Dedifferentiated amniotic fluid mesenchymal stem cell (primary cell): ENCODE measurements around the gene NUP214.
"Not testable (repeated sequence)": the region's sequence is repeated elsewhere in the genome, so short reads cannot be mapped to it uniquely, and the experiment has no call there.

Source experiments
- DNase-seq: peaks from one replicate; pipeline ENCODE4 v3.0.0-alpha.2; 2016; ENCODE audit errors: extremely low spot score

NUP214 gene

DNA sequence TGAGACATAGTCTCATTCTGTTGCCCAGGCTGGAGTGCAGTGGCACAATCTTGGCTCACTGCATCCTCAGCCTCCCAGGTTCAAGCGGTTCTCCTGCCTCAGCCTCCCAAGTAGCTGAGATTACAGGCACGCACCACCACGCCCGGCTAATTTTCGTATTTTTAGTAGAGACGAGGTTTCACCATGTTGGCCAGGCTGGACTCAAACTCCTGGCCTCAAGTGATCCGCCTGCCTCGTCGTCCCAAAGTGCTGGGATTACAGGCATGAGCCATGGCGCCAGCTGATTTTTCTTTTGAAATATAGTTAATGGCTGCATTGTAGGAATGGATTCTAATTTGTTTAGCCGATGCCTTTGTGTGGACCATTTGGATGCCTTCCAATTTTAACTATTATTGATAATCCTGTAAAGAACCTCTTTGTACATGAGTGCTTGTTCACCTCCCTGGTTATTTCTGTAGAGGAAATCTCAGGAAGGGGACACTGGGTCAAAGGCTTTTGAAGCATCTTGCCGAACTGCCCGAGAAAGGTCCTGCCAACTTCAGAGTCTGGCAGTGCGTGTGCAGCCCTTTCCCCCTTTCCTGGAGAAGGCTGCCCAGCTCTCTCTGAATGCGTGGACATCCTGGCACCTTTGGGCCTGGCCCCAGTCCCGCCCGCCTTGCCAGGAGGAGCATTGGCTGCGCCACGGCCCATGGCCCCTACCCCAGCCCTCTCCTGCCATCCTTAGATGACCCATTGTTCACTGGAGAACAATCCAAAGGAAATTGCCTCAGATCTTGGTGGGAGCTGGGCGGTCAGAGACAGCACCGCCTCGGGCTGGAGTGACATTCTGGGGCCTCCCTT lies 8.9 kb upstream of the NUP214 start:
- DNase-seq, result no peak

DNA sequence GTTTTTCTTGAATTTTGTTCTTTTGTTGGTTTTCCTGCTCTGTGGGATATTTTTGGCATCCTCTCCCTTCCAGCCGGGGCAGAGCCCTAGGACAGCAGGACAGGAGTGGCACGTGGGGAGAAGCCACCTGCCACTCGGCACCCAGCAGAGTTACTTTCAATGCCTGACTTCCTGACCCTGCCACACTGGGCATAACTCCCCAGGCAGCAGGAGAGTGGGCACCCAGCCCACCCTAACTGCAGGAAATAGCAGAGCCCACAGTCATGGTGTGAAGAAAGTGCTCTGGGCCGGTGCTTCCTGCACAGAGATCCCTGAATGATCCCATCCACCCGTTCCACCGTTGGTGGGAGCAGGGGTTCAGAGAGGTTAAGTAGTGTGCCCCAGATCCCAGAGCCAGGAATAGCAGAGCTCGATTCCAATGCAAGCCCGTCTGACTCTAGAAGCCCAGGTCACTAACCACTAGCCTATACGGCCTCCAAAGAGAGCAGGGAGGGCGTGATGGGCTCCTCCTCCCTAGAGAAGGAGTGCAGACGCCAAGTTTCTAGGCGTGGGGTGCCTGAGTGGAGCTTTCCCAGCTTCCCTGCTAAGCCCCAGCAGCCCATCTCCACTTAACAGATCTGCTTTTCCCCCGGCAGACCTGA lies 8.1 kb upstream of the NUP214 start:
- no peak for DNase-seq

DNA sequence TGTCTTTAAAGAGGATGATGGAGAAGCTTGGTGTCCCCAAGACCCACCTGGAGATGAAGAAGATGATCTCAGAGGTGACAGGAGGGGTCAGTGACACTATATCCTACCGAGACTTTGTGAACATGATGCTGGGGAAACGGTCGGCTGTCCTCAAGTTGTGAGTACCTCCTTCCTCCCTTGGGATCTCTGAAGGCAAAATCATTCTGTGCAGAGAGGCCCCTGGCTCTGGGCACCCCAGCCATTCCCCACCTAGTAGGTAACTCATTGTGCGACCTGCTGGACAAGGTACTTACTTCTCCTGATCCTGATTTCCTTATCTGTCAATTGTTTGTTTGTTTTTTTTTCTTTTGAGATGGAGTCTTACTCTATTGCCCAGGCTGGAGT lies 7.6 kb upstream of the NUP214 start:
- no peak for DNase-seq

DNA sequence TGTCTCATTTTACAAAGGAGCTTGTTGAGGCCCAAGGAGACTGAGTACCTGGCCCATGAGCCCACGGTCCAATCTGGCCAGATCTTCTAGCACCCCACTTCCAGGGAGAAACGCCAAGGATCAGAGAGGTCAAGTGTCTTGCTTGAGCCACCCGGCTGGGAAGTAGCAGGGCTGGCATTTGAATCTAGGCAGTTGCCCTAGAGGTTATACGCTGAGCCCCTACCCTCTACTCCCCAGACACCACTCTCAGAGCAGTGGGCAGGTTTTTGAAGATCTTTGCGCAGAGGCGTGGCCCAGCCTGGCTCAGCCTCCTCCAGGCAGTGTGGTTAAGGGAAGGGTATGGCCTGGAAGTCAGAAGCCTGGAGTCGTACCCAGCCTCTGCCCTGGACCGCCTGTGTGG lies 5.8 kb upstream of the NUP214 start:
- no peak for DNase-seq

DNA sequence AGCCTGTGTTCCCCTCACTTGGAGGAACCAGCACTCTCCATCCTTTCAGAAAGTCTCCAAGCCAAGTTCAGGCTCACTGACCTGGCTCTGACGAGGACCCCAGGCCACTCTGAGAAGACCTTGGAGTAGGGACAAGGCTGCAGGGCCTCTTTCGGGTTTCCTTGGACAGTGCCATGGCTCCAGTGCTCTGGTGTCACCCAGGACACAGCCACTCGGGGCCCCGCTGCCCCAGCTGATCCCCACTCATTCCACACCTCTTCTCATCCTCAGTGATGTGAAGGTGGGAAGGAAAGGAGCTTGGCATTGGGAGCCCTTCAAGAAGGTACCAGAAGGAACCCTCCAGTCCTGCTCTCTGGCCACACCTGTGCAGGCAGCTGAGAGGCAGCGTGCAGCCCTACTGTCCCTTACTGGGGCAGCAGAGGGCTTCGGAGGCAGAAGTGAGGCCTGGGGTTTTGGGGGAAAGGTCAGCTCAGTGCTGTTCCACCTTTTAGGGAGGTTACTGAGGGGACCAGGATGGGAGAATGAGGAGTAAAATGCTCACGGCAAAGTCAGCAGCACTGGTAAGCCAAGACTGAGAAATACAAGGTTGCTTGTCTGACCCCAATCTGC lies 4.7 kb upstream of the NUP214 start:
- no peak for DNase-seq

DNA sequence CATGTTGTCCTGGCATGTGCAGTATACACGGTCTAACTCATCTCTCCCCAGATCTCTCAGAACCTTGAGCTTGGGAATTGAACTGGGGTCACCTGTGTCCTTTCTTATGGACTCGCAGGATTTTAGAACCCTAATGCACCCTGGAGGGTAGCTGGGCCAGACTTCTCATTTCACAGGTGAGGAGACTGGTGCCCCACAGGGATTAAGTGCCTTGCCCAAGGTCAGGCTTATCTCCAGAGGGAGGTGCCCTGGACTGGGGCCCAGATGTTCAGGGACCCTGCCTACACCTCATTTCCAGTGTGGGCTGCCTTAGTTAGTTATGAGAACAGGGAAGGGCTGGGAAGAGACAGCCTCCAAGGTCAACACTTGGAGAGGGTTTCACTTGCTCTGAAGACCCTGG lies 4.0 kb upstream of the NUP214 start:
- DNase-seq, result no peak

DNA sequence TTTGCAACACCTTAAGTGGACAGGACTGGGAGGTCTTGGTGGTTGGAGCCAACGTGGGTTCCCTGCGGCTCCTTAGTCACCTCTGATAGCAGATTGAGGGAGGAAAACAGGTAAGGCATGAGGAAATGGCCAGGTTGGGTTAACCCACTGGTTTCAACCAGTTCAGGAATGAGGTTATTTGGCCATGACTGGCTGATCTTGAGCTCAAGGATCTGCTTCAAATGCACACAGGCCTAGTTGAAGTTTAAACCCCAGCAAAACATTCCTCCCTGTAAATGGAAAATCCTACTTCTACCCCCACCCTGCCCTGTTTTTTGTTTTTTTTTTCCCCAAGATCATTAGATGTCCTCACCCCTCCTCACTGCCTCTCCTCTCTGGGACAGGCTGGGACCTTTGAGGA lies 3.2 kb upstream of the NUP214 start:
- no peak for DNase-seq

DNA sequence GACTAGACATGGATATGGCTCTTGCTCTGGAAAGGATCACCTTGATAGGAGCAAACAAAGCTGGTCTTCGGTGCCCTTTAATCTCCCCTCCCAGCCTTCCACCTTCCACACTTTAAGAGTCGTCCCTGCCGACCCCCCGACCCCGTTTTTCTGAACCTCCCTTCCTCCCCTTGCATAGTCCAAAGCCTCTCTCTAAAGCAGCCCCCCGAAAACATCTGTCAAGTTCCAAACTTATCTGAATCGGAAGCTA lies 423 bp upstream of the NUP214 start:
- no peak for DNase-seq

DNA sequence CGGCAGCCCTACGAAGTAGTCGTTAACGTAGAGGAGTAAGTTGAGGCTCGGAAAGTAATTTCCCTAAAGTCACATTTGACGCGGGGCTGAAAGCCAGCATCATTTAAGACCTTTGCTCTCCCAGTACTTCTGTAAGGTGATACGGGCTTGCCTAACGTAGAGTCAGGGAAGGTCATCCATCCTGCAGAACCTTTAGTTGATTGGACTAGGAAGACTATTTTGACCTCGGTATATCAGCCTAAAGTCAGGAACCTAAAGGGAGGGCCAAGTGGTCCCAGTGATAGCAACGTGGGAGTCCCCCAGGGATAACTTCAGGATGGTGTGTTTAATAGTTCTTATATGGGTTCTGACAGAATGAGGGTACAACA lies 657 bp downstream of the NUP214 start:
- no peak for DNase-seq

DNA sequence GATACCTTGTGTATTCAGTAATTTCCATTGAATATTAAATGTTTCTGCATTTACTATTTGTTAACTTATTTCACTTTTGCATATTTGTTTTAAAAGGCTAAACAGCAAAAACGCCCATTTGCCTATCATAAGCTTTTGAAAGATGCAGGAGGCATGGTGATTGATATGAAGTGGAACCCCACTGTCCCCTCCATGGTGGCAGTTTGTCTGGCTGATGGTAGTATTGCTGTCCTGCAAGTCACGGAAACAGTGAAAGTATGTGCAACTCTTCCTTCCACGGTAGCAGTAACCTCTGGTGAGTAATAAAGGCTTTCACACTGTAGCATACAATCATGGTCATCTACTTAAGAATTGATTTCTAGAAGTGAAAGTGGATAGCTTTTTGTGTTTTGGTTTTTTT lies 3.8 kb downstream of the NUP214 start:
- DNase-seq, result no peak

DNA sequence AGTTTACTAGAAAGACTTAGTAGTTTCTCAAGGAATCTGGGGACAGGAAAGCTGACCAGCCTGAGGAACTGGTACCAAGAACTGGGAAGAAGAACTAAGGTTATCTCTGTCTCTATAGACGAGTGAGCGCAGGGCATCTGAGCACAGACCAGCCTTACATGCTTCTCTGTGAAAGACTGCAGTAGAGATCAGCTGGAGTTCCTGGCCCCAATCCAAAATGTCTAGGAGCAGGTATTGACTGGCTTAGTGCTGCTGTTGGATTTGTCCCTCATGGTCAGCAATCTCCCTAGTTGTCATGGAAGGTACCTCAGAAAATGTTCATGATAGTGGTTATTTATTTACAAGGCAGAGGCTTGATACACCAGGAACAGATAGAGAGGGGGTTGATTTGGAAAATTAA lies 13.3 kb downstream of the NUP214 start:
- no peak for DNase-seq

DNA sequence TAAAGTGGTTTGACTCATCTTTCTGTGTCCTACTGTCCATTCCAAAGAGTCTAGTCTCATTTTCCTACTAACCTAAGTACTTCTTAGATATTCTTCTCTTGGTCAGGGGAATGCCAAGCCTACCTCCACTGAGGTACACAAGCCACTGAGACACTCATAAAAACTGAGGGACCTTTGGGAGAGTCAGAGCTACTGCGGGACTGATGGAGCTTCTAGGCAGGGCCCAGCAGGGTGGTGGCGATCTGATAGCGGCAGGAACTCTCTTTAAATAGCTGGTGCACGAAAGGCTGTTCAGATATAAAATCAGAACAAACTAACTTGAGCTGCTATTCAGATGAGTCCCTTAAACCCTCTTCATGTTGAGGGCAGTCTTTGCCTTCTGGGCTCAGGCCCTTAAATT lies 14.7 kb downstream of the NUP214 start:
- DNase-seq, result no peak

DNA sequence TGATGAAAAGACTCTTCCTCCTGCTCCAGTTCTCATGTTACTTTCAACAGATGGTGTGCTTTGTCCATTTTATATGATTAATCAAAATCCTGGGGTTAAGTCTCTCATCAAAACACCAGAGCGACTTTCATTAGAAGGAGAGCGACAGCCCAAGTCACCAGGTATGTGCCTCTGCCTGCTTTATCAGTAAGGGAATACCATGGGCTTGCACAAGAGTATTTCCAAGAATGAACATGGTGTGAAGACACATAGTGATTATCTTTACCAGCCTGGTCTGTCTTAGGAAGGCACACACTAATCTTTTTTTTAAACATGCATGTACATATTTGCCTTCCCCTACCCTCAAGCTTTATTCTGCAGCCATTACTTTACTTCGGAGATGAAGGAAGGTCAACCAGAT lies 15.2 kb downstream of the NUP214 start:
- no peak for DNase-seq

DNA sequence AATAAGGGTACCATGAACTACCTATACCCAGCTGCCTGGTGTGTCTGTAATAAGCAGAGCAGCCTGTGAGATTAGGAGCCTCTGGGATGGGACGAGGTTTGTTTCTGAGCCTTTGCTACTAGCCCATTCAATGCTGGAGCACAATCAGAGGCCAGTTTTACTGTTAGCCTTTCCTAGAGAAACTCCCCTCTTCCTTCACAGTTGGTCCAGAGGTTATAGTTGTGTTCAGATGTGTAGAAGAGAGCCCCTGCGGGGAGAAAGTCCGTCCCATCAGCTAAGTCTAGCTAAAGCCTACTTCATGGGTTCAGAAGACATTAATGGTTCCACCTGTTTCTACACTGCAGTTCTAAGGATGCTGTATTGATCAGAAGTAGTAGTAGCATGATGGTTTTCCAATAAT lies 16.8 kb downstream of the NUP214 start:
- DNase-seq, result no peak

DNA sequence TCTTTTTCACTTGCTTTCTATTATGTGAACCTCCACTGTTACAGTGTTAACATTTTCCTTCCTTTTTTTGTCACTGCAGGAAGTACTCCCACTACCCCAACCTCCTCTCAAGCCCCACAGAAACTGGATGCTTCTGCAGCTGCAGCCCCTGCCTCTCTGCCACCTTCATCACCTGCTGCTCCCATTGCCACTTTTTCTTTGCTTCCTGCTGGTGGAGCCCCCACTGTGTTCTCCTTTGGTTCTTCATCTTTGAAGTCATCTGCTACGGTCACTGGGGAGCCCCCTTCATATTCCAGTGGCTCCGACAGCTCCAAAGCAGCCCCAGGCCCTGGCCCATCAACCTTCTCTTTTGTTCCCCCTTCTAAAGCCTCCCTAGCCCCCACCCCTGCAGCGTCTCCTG lies 18.8 kb downstream of the NUP214 start:
- no peak for DNase-seq

DNA sequence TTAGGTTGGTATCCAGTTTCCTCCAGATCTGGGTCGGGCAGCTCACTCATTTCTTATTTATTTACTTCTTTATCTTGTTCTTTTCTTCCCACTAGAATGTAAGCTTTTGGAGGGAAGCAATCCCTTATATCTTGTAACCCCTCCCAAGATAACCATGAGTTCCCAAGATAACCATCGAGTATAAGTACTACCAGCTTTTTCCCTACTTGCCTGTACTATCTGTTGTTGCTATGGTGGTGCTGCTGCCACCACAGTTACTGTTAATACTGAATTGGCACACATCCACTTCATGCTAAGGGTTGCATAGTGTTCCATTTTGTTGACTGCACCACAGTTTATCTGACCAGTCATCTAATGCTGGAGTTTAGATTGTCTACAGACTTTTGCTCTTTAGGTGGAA lies 19.9 kb downstream of the NUP214 start:
- no peak for DNase-seq

DNA sequence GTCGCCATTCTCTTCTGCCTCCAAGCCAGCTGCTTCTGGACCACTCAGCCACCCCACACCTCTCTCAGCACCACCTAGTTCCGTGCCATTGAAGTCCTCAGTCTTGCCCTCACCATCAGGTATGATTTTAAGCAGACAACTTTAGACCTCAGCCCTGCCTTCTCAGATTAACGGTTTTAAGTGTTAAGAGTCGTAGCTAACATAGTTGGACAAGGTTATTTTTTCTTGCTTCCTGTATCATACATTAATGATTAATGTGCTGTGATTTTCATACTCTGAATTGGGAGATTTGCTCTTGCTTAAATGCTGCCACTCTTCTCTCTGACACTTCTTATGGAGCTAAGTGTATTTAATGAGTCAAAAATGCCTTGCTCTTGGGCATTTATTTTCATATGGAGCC lies 20.8 kb downstream of the NUP214 start:
- no peak for DNase-seq

DNA sequence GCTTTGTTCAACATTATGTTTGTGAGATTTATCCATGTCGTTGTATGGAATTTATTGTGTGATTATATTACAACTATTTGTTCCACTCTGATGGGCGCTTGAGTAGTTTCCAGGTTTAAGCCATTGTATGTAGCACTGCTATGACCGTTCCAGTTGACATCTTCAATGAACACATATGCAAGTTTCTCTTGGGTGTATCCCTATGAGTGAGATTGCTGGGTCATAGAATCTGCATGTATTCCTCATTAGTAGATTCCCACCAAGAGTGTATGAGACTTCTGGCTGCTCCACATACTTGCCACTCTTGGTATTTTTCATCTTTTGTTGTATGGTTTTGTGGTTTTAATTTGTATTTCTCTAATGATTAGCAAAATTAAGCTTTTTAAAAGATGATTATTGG lies 22.9 kb downstream of the NUP214 start:
- no peak for DNase-seq

DNA sequence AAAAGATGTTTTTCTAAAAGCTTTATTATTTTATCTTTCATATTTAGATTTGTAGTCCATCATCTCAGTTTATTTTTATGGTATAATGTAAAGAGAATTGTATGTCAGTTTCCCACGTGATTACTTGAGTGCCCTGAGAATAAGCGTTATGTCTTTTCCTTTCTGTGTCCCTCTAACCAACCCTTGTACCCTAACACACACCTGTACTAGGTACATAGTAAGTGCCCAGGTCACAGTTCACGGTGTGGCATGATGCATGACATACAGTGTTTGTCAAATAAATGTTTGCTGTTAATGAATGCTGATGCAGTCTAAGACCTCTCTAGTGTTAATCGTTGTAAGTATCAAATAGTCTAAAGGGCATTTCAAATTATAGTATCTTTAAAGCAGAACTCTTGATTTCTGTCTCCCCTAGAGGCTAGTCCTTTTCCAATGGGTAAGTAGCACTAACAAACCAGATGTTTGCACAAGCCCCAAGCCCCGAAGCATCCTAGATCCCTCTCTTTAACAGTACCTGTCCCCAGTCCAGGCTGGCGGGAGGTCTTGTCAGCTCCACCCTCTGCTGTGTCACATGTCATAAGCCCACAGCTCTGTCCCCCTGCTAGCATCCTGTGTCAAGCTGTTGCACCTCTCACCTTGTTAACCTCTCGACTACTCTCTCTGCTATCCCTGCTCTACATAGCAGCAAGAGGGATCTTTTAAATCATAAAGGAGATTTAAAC lies 23.7 kb downstream of the NUP214 start:
- DNase-seq, result no peak

DNA sequence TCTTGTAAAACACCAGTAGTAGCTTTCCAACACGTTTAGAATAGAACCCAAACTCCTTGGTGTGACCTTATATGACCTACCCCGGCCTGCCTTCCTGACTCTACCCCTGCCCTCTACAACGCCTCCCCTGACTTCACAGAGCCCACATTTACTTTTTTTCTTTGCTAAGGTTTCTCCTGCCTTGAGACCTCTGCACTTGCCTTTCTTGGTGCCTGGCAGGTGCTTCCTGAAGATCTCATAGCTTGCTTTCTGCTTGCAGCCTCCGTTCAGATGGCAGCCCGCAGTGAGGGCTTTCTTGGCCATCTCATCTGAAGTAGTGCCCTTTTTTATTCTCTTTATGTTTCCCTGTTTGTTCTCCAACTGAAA lies 24.3 kb downstream of the NUP214 start:
- DNase-seq, result no peak

DNA sequence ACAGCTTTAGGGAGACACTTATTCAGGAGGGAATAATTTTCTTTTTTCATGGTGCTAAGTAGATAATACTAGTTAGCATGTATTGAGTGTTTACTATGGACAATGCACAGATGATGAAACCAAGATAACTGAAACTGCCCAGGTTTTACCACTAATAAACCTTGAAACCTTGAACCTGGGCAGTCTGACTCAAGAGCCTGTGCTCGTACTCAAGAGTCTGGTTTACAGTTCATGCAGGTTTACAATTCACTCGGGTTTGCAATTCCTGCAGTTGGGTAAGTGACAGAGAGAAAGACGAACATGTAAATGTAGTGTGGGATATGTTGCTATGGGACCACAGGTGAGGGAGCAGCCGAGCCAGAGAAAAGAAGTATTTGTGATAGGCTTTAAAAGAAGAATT lies 28.2 kb downstream of the NUP214 start:
- no peak for DNase-seq

DNA sequence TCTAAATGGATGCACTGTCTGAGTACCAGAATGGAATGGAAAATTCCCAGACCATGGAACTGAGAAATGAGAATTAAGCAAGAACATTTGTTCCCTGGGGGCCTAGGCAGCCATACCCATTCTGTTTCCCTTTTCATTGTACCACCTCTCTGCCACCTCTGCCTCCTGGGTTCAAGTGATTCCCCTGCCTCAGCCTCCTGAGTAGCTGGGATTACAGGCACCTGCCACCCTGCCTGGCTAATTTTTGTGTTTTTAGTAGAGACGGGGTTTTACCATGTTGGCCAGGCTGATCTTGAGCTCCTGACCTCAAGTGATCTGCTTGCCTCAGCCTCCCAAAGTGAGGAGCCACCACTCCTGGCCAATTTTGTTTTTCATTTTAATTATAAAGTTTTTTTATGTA lies 33.3 kb downstream of the NUP214 start:
- DNase-seq, result not testable (repeated sequence)
